ENCODE measurements around the gene STRIT1.

- TF ChIP-seq, protein P1, sequence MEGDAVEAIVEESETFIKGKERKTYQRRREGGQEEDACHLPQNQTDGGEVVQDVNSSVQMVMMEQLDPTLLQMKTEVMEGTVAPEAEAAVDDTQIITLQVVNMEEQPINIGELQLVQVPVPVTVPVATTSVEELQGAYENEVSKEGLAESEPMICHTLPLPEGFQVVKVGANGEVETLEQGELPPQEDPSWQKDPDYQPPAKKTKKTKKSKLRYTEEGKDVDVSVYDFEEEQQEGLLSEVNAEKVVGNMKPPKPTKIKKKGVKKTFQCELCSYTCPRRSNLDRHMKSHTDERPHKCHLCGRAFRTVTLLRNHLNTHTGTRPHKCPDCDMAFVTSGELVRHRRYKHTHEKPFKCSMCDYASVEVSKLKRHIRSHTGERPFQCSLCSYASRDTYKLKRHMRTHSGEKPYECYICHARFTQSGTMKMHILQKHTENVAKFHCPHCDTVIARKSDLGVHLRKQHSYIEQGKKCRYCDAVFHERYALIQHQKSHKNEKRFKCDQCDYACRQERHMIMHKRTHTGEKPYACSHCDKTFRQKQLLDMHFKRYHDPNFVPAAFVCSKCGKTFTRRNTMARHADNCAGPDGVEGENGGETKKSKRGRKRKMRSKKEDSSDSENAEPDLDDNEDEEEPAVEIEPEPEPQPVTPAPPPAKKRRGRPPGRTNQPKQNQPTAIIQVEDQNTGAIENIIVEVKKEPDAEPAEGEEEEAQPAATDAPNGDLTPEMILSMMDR (IDR thresholded peaks at IDR 0.05; ENCODE audit: borderline replicate concordance, extremely low read depth, low read length, poor library complexity, severe bottlenecking): no peak
- no peak for TF ChIP-seq EZH2 (IDR thresholded peaks at IDR 0.05; ENCODE audit: borderline replicate concordance, low read depth, low read length, severe bottlenecking)
Observed at GRCh38 chr3:155302891-155303290, 9.4 kb upstream of the STRIT1 start.
